Neural progenitor cell (in vitro differentiated cells): ENCODE data around the gene SLC44A1. TPM values are rescaled to one million over a fixed set of nuclear protein-coding genes. Genes with fewer than 3 reads are reported as not detected.

Source experiments
- DNase-seq: peaks from one replicate; pipeline ENCODE4 v3.0.0-alpha.2; 2016; ENCODE audit warnings: low spot score
- H2AFZ ChIP-seq: fragments of 200-600 bp; sonication (generic); replicated peaks from 2 replicates; pipeline ENCODE4 v1.6.1; 2016; ENCODE audit warnings: antibody characterized with exemption
- H3F3A ChIP-seq: fragments of 200-600 bp; sonication (generic); 2 replicates; pipeline ENCODE4 v1.6.1; 2016; ENCODE audit warnings: antibody characterized with exemption, low read depth
- H3K27ac ChIP-seq: fragments of 200-600 bp; sonication (generic); 2 replicates; pipeline ENCODE4 v1.5.1; 2016; ENCODE audit warnings: mild to moderate bottlenecking
- H3K27me3 ChIP-seq: fragments of 200-600 bp; sonication (generic); 2 replicates; pipeline ENCODE4 v1.6.1; 2016; ENCODE audit warnings: mild to moderate bottlenecking, moderate library complexity
- H3K36me3 ChIP-seq: fragments of 200-600 bp; sonication (generic); 2 replicates; pipeline ENCODE4 v1.5.1; 2016
- H3K4me1 ChIP-seq: fragments of 200-600 bp; sonication (generic); 2 replicates; pipeline ENCODE4 v1.6.1; 2016; ENCODE audit warnings: mixed run types
- H3K4me2 ChIP-seq: fragments of 200-600 bp; sonication (generic); 2 replicates; pipeline ENCODE4 v1.6.1; 2016
- H3K4me3 ChIP-seq: fragments of 200-600 bp; sonication (generic); 2 replicates; pipeline ENCODE4 v1.5.1; 2016
- H3K79me2 ChIP-seq: fragments of 200-600 bp; sonication (generic); 2 replicates; pipeline ENCODE4 v1.6.1; 2016; ENCODE audit warnings: low read depth
- H3K9ac ChIP-seq: fragments of 200-600 bp; sonication (generic); 2 replicates; pipeline ENCODE4 v1.6.1; 2016
- H3K9me3 ChIP-seq: fragments of 200-600 bp; sonication (generic); 2 replicates; pipeline ENCODE4 v1.5.1; 2016; ENCODE audit warnings: low read depth
- H4K20me1 ChIP-seq: fragments of 200-600 bp; sonication (generic); 2 replicates; pipeline ENCODE4 v1.6.1; 2016; ENCODE audit warnings: low read depth
- H3K27ac Mint-ChIP-seq: 3 replicates; pipeline ENCODE4 v1.8.0; 2021; ENCODE audit warnings: mixed read lengths
- H3K27me3 Mint-ChIP-seq: 2 replicates; pipeline ENCODE4 v1.8.0; 2022; ENCODE audit warnings: low read depth, mild to moderate bottlenecking, inconsistent platforms, moderate library complexity, mixed read lengths; ENCODE audit not compliant: insufficient read depth
- H3K36me3 Mint-ChIP-seq: 3 replicates; pipeline ENCODE4 v1.8.0; 2021; ENCODE audit warnings: mixed read lengths
- H3K4me1 Mint-ChIP-seq: 3 replicates; pipeline ENCODE4 v1.8.0; 2021; ENCODE audit warnings: mixed read lengths
- H3K4me3 Mint-ChIP-seq: 3 replicates; pipeline ENCODE4 v1.8.0; 2021; ENCODE audit warnings: mild to moderate bottlenecking, moderate library complexity, mixed read lengths
- H3K9me3 Mint-ChIP-seq: 3 replicates; pipeline ENCODE4 v1.8.0; 2020; ENCODE audit warnings: mixed read lengths
- CTCF ChIP-seq: fragments of 200-600 bp; sonication (generic); IDR thresholded peaks from 2 replicates; pipeline ENCODE4 v1.5.1; 2017; ENCODE audit warnings: antibody characterized with exemption, mild to moderate bottlenecking
- EZH2 ChIP-seq: fragments of 200-600 bp; sonication (generic); IDR thresholded peaks from 2 replicates; pipeline ENCODE4 v1.6.1; 2017; ENCODE audit warnings: antibody characterized with exemption, mild to moderate bottlenecking, moderate library complexity
- EZH2phosphoT487 ChIP-seq: fragments of 200-600 bp; sonication (generic); IDR thresholded peaks from 2 replicates; pipeline ENCODE4 v1.6.1; 2017; ENCODE audit warnings: antibody characterized with exemption
- total RNA-seq: library from RNA; depleted of rRNA; stranded (reverse); fragments of >200 nt; gene quantifications from 2 replicates; pipeline ENCODE4 v1.2.3, GENCODE V29; 2015; ENCODE audit warnings: low replicate concordance

Gene SLC44A1
- total RNA-seq, 1 donor from 2014 or later = 41.4 TPM

GRCh38 chr9:105226055-105226454 is 18.4 kb upstream of the SLC44A1 start:
- Histone ChIP-seq H2AFZ (no peak overlapping the region), H3K9me3 (peaks cover 6% of the 10 kb centered on the region), H3K4me3 (no peak overlapping the region), H3K79me2 (no peaks in the 10 kb centered on the region), H3K27me3 (no peaks in the 10 kb centered on the region), H3K27ac (no peak overlapping the region), H3K9ac (no peak overlapping the region), H3F3A (no peaks in the 10 kb centered on the region), H3K36me3 (no peaks in the 10 kb centered on the region), H3K4me2 (no peak overlapping the region), H4K20me1 (no peaks in the 10 kb centered on the region), H3K4me1 (no peaks in the 10 kb centered on the region)
- Mint-ChIP-seq H3K9me3 (peaks cover 24% of the 10 kb centered on the region), H3K4me3 (no peak overlapping the region), H3K36me3 (peaks cover 2% of the 10 kb centered on the region), H3K4me1 (peaks cover 2% of the 10 kb centered on the region), H3K27ac (no peak overlapping the region), H3K27me3 (peaks cover 2% of the 10 kb centered on the region)
- no peak for TF ChIP-seq EZH2phosphoT487
- no peak for DNase-seq

- Histone ChIP-seq H3K4me3 (no peak overlapping the region), H3K27ac (no peak overlapping the region), H3K27me3 (no peaks in the 10 kb centered on the region), H3F3A (no peaks in the 10 kb centered on the region), H3K36me3 (no peaks in the 10 kb centered on the region), H3K9ac (no peak overlapping the region), H2AFZ (no peak overlapping the region), H3K9me3 (no peaks in the 10 kb centered on the region), H4K20me1 (no peaks in the 10 kb centered on the region), H3K4me2 (no peak overlapping the region), H3K4me1 (no peaks in the 10 kb centered on the region), H3K79me2 (no peaks in the 10 kb centered on the region)
- TF ChIP-seq EZH2phosphoT487 = no peak
- TF ChIP-seq CTCF = no peak
- no peak for TF ChIP-seq EZH2
- Mint-ChIP-seq H3K4me3 (no peak overlapping the region), H3K9me3 (no peaks in the 10 kb centered on the region), H3K36me3 (no peaks in the 10 kb centered on the region), H3K27ac (no peak overlapping the region), H3K27me3 (no peaks in the 10 kb centered on the region), H3K4me1 (no peaks in the 10 kb centered on the region)
- no peak for DNase-seq
Observed at GRCh38 chr9:105232207-105232606, 12.2 kb upstream of the SLC44A1 start.

- Histone ChIP-seq H3K4me2 (no peak overlapping the region), H3F3A (no peaks in the 10 kb centered on the region), H3K27me3 (no peaks in the 10 kb centered on the region), H3K9ac (no peak overlapping the region), H3K4me3 (no peak overlapping the region), H3K36me3 (no peaks in the 10 kb centered on the region), H3K9me3 (no peaks in the 10 kb centered on the region), H4K20me1 (no peaks in the 10 kb centered on the region), H3K4me1 (no peaks in the 10 kb centered on the region), H2AFZ (no peak overlapping the region), H3K79me2 (no peaks in the 10 kb centered on the region), H3K27ac (no peak overlapping the region)
- no peak overlapping the region for H3K27ac Mint-ChIP-seq
- H3K27me3 Mint-ChIP-seq = no peaks in the 10 kb centered on the region
- H3K4me1 Mint-ChIP-seq = no peaks in the 10 kb centered on the region
- DNase-seq = no peak
- no peak for TF ChIP-seq EZH2phosphoT487
- H3K4me3 Mint-ChIP-seq = no peak overlapping the region
- H3K36me3 Mint-ChIP-seq = no peaks in the 10 kb centered on the region
- no peaks in the 10 kb centered on the region for H3K9me3 Mint-ChIP-seq
Observed at GRCh38 chr9:105233873-105234272, 10.6 kb upstream of the SLC44A1 start.

- no peaks in the 10 kb centered on the region for H3K36me3 Mint-ChIP-seq
- no peak overlapping the region for H3K4me3 Mint-ChIP-seq
- no peak overlapping the region for H3K9ac ChIP-seq
- H3K36me3 ChIP-seq = no peaks in the 10 kb centered on the region
- no peaks in the 10 kb centered on the region for H4K20me1 ChIP-seq
- TF ChIP-seq CTCF = no peak
- no peak for TF ChIP-seq EZH2phosphoT487
- no peak for TF ChIP-seq EZH2
- H3K27ac ChIP-seq = no peak overlapping the region
- no peaks in the 10 kb centered on the region for H3K27me3 Mint-ChIP-seq
- H3K9me3 ChIP-seq = no peaks in the 10 kb centered on the region
- no peak for DNase-seq
- peaks cover 2% of the 10 kb centered on the region for H3K4me1 Mint-ChIP-seq
- peaks cover 7% of the 10 kb centered on the region for H3K4me1 ChIP-seq
- H3K27ac Mint-ChIP-seq = no peak overlapping the region
- no peak overlapping the region for H3K4me2 ChIP-seq
- no peaks in the 10 kb centered on the region for H3F3A ChIP-seq
- H3K79me2 ChIP-seq = no peaks in the 10 kb centered on the region
- H3K9me3 Mint-ChIP-seq = no peaks in the 10 kb centered on the region
- no peak overlapping the region for H2AFZ ChIP-seq
- no peak overlapping the region for H3K4me3 ChIP-seq
- no peaks in the 10 kb centered on the region for H3K27me3 ChIP-seq
Observed at GRCh38 chr9:105236261-105236660, 8.2 kb upstream of the SLC44A1 start.
